ENCODE data around the gene CYP27C1. TPM values are rescaled to one million over a fixed set of nuclear protein-coding genes. Genes with fewer than 3 reads are reported as not detected.
"Not testable (repeated sequence)": the region's sequence is repeated elsewhere in the genome, so short reads cannot be mapped to it uniquely, and the experiment has no call there.

The CYP27C1 gene
- total RNA-seq, 4 donors from 2014 or later, result 1.8 to 12.7 (median 2.9) TPM

GRCh38 chr2:127164761-127165538 is 55.1 kb downstream of the CYP27C1 start:
- Histone ChIP-seq H3K27me3 (no peaks in the 10 kb centered on the region), H3K9me3 (no peaks in the 10 kb centered on the region), H3K36me3 (no peaks in the 10 kb centered on the region), H3K4me3 (no peak overlapping the region), H3K27ac (no peak overlapping the region), H3K4me1 (no peaks in the 10 kb centered on the region)
- 91% methylated on average over 10 of the region's 11 CpGs for WGBS
- no peak for DNase-seq (ENCODE audit: low spot score in 2 of 2)
- TF ChIP-seq CTCF (IDR thresholded peaks at IDR 0.05), result no peak
- no peak for TF ChIP-seq POLR2A (IDR thresholded peaks at IDR 0.05)
- no peak for TF ChIP-seq POLR2AphosphoS5 (IDR thresholded peaks at IDR 0.05)
- no peak for TF ChIP-seq EP300 (IDR thresholded peaks at IDR 0.05)

- no peaks in the 10 kb centered on the region for H3K9me3 ChIP-seq
- TF ChIP-seq POLR2A (IDR thresholded peaks at IDR 0.05) (no peak), CTCF (IDR thresholded peaks at IDR 0.05) (no peak), EP300 (IDR thresholded peaks at IDR 0.05) (no peak), POLR2AphosphoS5 (IDR thresholded peaks at IDR 0.05) (no peak)
- no peaks in the 10 kb centered on the region for H3K36me3 ChIP-seq
- no peak overlapping the region for H3K4me3 ChIP-seq
- H3K27ac ChIP-seq, result no peak overlapping the region
- no peak for DNase-seq (ENCODE audit: low spot score in 2 of 2)
- no peaks in the 10 kb centered on the region for H3K27me3 ChIP-seq
- no peaks in the 10 kb centered on the region for H3K4me1 ChIP-seq
- 88% methylated on average over 3 of the region's 3 CpGs for WGBS
These were observed 56.2 kb downstream of the CYP27C1 start for GRCh38 chr2:127163921-127164320.

- H3K27ac ChIP-seq; DNase-seq (ENCODE audit: low spot score in 2 of 2); H3K36me3 ChIP-seq; H3K27me3 ChIP-seq; H3K4me1 ChIP-seq; H3K9me3 ChIP-seq; H3K4me3 ChIP-seq: not testable (repeated sequence)
- 99% methylated on average over 7 of the region's 7 CpGs for WGBS
These were observed 57.1 kb downstream of the CYP27C1 start for GRCh38 chr2:127163090-127163406.

GRCh38 chr2:127162261-127163089 is 57.6 kb downstream of the CYP27C1 start:
- Histone ChIP-seq H3K27ac (no peak overlapping the region), H3K36me3 (no peaks in the 10 kb centered on the region), H3K27me3 (no peaks in the 10 kb centered on the region), H3K9me3 (no peaks in the 10 kb centered on the region), H3K4me1 (no peaks in the 10 kb centered on the region), H3K4me3 (no peak overlapping the region)
- 81% methylated on average over 6 of the region's 7 CpGs for WGBS
- TF ChIP-seq POLR2A (IDR thresholded peaks at IDR 0.05), result no peak
- no peak for DNase-seq (ENCODE audit: low spot score in 2 of 2)

GRCh38 chr2:127161176-127162136 is 58.6 kb downstream of the CYP27C1 start:
- 69% methylated on average over 12 of the region's 12 CpGs for WGBS
- H3K4me3 ChIP-seq, result no peak overlapping the region
- H3K9me3 ChIP-seq, result no peaks in the 10 kb centered on the region
- H3K36me3 ChIP-seq, result no peaks in the 10 kb centered on the region
- H3K4me1 ChIP-seq, result no peaks in the 10 kb centered on the region
- no peak for DNase-seq (ENCODE audit: low spot score in 2 of 2)
- no peak for TF ChIP-seq CTCF (IDR thresholded peaks at IDR 0.05)
- no peaks in the 10 kb centered on the region for H3K27me3 ChIP-seq
- H3K27ac ChIP-seq, result no peak overlapping the region

GRCh38 chr2:127160676-127161075 is 59.4 kb downstream of the CYP27C1 start:
- H3K27ac ChIP-seq, result no peak overlapping the region
- H3K9me3 ChIP-seq, result no peaks in the 10 kb centered on the region
- no peaks in the 10 kb centered on the region for H3K36me3 ChIP-seq
- TF ChIP-seq POLR2A (IDR thresholded peaks at IDR 0.05), result no peak
- no peak for TF ChIP-seq POLR2AphosphoS5 (IDR thresholded peaks at IDR 0.05)
- TF ChIP-seq EP300 (IDR thresholded peaks at IDR 0.05), result no peak
- no peak for TF ChIP-seq CTCF (IDR thresholded peaks at IDR 0.05)
- no peak for DNase-seq (ENCODE audit: low spot score in 2 of 2)
- peaks cover 4% of the 10 kb centered on the region for H3K4me1 ChIP-seq
- 58% methylated on average over 3 of the region's 3 CpGs for WGBS
- no peaks in the 10 kb centered on the region for H3K27me3 ChIP-seq
- H3K4me3 ChIP-seq, result no peak overlapping the region
